Hematopoietic multipotent progenitor cell treated with erythropoietin and hydrocortisone succinate and interleukin-3 and kit ligand, for 17 days (in vitro differentiated cells): Measurements from ENCODE around the gene CCND1.
"Not testable (repeated sequence)": the region's sequence is repeated elsewhere in the genome, so short reads cannot be mapped to it uniquely, and the experiment has no call there.

ENCODE experiments used
- DNase-seq: peaks from one replicate; pipeline ENCODE4 v3.0.0-alpha.2; 2015; ENCODE audit warnings: low spot score

CCND1 gene

DNA sequence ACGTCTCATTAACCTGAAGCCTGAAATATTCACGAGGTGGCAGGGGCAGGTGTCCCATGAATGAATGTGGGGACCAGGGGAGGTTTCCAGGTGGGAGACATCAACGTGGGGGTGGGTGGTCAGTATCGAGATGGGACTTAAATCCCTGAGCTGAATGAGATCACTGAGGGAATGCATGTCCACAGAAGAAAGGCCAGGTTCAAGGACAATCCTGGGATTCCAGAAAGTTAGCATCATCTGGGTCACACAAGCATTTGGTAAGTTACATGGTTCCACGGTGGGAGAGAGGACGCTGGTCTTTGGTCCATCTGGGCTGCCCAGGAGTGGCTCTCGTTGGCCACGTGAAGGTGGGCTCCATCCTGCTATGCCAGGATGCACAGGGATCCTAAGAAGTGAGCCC is 22.7 kb upstream of the CCND1 start:
- no peak for DNase-seq

DNA sequence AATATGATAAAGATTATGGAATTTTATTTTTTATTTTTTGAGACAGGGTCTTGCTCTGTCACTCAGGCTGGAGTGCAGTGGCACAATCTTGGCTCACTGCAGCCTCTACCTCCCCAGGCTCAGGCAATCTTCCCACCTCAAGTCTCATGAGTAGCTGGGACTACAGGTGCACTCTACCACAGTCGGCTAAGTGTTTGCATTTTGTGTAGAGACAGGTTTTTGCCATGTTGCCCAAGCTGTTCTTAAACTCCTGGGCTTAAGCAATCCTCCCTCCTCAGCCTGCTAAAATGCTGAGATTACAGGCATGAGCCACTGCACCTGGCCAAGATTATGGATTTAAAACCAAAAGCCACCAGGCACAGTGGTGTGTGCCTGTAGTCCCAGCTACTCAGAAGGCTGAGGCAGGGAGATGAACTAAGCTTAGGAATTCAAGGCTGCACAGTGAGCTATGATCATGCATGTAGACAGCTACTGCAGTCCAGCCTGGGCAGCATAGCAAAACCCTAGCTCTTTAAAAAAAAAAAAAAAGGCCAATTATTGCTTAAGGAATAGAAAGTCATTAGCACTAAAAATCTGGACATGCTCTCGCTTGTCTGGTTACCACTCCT is 20.2 kb upstream of the CCND1 start:
- no peak for DNase-seq

DNA sequence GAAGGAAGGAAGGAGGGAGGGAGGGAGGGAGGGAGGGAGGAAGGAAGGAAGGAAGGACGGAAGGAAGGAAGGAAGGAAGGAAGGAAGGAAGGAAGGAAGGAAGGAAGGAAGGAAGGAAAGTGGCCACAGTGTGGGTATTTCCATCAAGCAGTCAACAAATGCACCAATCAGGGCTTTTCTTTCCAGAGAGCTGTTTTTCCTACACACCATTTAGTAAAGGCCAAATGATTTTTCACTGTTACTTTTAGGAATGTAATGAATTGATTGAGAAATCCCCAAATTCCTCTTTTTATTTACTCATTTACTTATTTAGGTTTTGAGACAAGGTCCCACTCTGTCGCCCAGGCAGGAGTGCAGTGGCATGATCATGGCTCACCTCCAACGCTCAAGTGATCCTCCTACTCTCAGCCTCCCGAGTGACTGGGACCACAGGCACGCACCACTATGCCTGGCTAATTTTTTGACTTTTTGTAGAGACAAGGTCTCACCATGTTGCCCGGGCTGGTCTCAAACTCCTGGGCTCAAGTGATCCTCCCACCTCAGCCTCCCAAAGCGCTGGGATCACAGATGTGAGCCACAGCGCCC is 18.8 kb upstream of the CCND1 start:
- not testable (repeated sequence) for DNase-seq

DNA sequence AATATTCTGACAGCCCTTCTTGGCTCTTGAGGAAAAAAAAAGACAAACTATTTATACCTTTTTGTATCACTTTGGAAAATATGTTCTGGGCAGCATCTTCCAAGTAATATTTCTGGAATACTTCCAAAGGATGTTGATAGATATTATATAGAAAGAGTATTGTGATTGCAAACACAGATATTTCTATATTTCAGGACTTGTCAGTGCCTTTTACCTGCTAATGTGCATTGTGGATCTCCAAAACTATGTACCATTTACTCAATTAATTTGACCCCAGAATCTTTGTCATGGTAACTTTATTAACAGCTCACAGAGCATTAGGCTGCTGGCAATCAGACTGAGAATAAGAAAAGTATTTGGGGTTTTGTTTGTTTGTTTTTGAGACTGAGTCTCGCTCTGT is 16.7 kb upstream of the CCND1 start:
- no peak for DNase-seq

DNA sequence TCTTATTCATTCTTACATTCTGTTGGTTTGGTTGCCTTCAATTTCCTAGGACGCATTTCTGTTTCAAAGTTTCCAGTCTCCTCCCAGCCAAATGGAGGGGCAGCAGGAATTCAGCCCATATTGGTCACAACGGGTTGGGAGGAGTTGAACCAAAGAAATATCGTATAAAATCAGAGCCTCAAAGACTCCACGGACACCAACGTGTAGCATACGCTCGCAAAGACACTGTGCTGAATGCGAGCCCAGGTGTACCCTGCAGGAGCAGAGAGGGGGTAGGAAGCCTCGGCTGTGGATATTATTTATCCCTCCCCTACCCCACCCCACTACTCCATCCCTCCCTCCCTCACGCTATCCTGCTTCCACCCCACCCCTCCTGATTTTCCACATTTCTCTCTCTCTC is 15.5 kb upstream of the CCND1 start:
- DNase-seq = no peak

DNA sequence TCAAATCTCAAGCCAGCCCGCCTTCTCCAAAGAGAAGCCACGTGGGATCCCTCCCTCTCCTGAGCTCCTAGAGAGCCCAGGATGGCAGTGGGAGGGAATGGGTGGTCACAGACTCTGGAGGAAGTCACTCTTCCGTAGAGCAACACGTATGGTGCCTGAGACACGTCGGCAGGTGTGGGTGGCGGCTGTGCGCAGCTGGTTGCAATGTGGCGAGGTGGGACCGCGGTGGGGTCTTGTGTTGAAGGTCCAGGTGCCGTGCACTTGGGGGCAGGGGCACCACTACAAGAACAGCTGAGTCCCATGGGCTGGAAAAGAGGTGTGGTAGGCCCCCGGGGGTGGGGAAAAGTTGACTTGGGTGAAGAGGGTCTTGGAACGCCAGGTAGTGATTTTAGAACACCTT is 13.4 kb upstream of the CCND1 start:
- no peak for DNase-seq

DNA sequence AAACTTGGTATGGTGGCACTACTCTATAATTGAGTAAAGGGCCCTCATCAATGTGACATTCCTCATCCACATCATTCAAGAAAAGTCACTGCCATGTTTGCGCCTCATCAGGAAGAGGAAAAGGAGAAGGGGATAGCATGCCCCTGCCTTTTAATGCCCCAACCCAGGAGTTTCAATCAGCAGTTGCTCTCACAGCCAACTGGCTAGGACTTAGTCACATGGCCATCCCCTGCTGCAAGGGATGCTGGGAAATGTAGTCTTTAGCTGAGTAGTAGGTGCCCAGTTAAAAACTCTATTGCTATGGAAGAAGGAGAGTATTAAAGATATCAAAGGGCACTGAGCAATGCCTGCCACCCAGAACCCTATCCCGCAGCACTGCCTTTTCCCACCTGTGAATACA is 10.9 kb upstream of the CCND1 start:
- no peak for DNase-seq

DNA sequence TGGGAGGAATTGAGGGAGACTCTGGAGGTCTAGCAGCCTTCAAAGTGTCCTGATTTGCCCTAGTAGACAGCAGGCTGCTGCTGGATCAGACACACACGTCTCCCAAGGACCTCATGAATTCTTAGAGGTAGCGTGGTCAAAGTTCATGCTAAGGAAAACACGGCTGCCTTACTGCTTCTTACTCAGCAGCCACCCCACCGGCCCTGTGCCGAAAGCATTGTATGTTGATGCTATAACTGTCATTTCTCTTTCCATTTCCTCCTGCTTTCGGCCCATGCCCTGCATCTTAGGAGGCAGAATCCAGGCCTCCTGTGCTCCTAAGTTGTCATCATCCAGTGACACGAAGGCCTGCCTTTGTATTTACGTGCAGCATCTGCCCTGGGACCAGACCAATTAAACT is 10.5 kb upstream of the CCND1 start:
- no peak for DNase-seq

DNA sequence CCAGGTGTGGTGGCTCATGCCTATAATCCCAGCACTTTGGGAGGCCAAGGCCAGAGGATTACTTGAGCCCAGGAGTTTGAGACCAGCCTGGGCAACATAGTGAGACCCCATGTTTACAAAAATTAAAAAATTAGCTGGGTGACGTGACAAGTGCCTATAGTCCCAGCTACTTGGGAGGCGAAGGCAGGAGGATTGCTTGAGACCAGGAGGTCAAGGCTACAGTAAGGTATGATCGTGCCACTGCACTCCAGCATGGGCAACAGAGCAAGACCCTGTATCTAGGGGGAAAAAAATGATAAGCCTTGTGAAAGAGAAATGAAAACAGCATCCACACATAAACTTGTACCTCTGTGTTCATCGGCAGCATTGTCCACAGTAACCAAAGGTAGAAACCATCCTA is 8.1 kb upstream of the CCND1 start:
- DNase-seq = no peak

DNA sequence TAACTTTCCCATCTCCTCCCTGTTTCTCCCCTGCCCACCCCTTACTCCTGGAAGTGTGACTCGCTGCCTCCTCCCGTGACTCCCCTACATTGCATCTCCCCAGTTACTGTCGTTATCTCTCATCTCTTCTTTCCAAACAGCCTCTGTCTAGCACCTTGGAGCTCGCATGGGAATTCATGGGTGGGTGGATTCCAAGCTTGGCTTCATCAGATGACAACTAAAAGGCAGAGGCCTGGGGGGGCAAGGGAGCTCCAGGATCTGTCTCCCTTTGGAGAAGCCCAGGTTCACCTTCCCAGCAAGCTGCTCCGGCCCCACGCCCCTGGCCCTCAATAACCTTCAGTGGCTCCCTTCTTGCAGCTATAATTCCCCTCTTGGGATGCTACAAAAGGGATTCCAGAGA is 6.9 kb upstream of the CCND1 start:
- no peak for DNase-seq

DNA sequence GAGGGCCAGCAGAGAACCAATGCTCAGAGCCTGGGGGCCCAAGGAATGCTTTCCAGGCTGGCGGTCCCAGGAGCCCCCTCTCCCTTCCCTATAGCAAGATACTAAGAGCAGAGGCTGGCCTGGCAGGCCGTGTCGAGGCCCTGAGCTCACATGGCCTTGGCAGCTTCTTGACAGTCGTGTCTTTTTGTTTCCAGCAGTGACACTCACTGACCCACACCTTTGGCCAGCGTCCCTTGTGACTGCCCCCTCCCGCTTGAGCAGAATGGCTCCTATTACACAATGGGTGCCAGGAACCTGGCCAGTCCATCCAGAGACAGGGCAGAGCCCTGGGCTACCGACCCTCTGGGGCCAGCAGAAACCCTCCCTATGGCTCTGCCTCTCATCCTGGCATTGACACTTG is 6.4 kb upstream of the CCND1 start:
- DNase-seq = no peak

DNA sequence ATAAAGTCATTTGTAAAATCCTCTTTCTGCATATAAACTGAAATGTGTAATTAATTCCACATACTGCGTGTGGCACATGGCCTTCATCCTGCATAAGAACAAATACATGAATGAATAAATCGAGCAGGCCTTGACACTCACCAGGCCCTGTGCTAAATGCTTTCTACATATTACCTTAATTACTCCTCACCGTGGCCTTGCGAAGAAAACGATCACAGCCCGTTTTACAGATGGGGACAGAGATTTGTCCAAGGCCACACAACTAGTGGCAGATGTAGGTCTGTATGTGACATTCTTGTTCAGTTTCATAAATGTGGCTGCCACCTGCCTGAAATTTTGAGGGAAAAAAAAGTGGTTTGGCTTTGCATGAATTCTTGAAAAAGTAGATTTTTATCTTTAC is 5.8 kb upstream of the CCND1 start:
- no peak for DNase-seq

DNA sequence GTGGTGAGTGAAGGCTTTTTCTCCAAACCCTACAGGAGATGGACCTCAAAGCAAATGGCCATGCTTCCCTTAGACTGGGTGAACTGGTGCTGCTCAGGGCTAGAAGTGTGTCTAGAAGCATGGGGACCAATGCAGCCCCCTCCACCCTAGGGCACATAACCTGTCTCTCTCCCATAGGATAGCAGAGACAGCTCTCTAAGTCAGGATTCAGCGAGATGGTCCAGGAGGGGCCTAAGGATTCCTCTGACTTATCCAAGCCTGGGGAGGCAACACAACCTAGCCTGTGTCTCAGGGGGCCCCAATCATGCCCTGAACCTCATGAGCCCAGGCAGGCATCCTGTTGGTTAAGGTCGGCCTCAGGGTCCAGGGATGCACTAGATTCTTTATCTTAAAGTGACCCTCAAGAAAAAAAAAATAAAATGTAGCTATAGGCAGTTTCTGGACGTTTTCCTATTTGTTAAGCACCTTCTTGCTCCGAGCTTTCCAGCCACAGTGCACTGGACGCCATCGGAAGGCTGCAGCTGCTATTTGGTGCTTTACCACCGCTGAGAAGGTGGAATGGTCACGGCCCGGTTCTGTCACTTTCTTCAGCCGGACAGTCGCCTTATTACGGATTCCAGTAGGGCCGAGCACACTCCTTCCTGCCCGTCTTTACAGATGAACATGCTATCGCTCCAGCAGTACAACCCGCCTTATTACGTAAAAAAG is 5.0 kb upstream of the CCND1 start:
- DNase-seq = no peak

DNA sequence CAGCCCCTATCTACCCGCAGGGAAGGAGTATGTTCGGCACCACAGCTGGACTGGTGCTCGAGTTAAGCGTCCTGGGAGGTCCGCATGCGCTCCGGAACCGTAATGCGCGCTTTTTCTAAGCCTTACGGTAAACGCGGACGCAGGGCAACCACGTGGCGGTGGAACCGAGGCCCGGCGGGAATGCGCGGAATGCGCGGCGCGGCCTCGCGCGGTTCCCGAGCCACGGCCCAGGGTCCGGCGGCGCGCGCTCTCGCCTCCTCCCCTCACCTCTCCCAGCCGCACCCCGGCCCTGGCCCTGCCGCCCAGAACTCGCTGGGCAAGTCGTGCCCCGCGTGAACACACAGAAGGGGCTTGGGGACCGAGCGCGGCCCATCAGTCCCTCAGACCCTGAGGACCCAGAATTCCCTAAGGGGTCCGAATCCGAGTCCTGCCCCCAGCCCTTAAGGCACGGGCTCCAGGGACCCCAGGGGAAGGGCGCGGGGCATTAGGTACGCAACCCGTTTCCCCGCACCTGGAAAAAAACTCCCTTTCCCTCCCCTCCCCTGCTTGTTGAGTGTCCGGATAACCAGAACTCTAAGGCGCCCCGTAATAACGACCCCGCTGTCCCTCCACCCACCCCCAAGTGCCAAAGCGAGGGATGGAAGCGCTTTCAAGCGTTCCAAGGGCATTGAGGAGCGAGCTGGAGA is 4.3 kb upstream of the CCND1 start:
- DNase-seq = no peak

DNA sequence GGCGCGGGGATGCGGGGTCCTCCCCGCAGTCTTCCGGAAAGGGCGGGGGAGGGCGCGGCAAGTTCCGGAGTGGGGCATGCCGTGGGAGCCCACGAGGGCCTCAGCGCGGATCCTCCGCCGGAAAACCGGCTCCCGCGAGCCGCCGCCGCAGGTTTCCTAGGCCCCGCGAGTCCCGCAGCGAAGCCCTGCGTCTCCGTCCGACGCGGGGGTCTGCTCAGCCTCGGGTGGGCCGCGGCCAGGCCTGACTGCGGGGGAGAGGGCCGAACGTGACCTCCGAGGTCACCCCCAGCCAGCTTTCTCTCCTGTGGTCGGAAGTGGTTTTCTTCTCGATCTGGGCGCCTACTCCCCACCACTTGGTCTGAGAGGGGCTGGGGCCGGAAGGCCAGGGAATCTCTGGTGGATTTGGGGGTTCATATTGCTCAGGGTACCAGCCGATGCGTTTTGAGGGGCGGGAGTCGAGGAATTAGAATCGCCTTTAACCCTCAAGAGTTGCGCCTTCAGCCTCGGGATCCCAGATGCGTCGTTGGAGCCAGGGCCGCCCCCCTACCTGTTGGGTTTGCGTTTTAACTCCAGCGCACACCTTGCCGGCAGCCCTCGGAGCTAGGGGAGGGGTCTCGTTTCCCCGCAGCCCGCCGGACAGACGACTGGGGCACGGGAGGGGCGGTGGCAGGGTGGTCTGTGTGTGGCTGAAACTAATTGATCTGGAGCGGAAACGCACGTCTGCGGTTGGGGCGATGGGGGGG is 3.6 kb upstream of the CCND1 start:
- DNase-seq = no peak

DNA sequence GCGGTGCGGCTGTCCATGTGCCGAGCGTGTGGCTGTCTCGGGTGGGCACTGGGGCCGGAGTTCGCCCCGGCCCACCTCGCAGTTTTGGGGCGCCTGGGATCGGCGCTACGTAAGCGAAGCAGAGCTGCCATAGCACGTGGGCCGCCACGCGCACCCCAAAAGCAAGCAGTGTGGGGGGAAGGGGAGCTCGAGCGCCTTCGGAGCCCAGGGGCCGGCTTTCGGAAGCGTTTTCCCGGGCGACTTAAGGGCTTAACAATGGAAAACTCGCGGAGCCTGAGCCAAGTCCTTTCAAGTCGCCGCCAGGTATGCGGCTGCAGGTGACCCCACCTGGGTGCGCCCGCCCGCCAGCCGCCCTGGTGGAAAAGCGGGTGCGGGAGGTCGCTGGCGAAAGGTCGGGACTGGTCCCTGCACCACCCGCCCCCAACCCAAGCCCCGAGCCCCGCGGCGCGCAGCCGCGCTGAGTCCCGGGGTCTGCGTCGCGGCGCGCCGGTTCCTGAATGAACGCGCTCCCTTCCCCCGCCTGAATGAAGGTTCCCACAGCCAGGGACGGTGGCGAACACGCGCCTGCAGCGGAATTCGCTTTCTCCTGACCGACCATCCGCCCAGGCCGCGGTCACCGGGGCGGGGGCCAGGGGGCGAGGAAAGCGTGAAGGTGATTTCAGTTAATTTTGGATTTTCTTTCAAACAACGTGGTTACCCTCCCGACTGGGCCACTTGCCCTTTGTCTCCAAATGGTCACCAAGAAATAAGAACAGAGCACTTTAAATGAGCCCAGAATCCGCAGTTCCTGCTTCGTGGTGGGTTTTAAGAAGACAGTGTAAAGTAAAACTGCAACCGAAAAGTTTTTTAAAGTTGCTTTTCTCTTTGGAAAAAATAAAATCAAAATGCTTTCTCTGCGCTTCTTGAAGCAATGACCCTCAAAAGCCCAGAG is 2.8 kb upstream of the CCND1 start:
- no peak for DNase-seq

DNA sequence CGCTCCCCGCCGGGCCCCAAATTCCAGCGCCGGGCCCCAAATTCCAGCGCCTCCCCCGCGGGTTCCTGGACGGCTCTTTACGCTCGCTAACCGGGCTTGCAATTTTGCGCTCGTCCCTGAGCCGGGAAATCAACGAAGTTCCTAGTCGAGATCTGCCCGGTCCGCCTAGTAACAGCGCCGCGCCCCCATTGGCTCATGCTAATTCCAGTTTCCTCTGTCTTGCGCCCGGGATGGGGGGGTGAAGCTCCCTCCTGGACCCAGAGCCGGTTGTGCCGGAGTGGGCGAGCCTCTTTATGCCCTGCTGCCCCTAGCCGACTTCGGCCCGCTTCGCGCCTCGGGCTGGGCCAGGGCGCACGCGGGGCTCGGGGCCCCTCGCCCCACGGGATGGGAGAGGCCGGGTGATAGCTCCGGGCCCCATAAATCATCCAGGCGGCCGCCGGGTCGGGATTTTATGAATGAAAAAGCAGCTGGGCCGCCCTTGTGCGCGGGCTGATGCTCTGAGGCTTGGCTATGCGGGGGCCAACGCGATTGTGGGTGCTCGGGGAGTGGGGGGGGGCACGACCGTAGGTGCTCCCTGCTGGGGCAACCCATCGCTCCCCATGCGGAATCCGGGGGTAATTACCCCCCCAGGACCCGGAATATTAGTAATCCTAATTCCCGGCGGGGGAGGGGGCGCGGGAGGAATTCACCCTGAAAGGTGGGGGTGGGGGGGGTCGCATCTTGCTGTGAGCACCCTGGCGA is 1.8 kb upstream of the CCND1 start:
- no peak for DNase-seq

DNA sequence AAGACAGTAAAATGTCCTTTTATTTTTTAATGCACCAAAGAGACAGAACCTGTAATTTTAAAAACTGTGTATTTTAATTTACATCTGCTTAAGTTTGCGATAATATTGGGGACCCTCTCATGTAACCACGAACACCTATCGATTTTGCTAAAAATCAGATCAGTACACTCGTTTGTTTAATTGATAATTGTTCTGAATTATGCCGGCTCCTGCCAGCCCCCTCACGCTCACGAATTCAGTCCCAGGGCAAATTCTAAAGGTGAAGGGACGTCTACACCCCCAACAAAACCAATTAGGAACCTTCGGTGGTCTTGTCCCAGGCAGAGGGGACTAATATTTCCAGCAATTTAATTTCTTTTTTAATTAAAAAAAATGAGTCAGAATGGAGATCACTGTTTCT is 1.1 kb upstream of the CCND1 start:
- DNase-seq = no peak

DNA sequence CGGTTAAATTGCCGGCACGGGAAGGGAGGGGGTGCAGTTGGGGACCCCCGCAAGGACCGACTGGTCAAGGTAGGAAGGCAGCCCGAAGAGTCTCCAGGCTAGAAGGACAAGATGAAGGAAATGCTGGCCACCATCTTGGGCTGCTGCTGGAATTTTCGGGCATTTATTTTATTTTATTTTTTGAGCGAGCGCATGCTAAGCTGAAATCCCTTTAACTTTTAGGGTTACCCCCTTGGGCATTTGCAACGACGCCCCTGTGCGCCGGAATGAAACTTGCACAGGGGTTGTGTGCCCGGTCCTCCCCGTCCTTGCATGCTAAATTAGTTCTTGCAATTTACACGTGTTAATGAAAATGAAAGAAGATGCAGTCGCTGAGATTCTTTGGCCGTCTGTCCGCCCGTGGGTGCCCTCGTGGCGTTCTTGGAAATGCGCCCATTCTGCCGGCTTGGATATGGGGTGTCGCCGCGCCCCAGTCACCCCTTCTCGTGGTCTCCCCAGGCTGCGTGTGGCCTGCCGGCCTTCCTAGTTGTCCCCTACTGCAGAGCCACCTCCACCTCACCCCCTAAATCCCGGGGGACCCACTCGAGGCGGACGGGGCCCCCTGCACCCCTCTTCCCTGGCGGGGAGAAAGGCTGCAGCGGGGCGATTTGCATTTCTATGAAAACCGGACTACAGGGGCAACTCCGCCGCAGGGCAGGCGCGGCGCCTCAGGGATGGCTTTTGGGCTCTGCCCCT is 529 bp upstream of the CCND1 start:
- no peak for DNase-seq
